Fibroblast of villous mesenchyme (primary cell): ENCODE results near the gene EPN3. TPM values are rescaled to one million over a fixed set of nuclear protein-coding genes. Genes with fewer than 3 reads are reported as not detected.

Source experiments
- DNase-seq: peaks from one replicate; pipeline ENCODE4 v3.0.0-alpha.2; 2010; ENCODE audit warnings: low read depth
- H3K4me3 ChIP-seq: 2 replicates; pipeline ENCODE4 v1.5.1; 2011; ENCODE audit warnings: low read depth, mild to moderate bottlenecking, low read length
- CTCF ChIP-seq: IDR thresholded peaks from 2 replicates; pipeline ENCODE4 v1.5.1; 2012; ENCODE audit warnings: low read depth, mild to moderate bottlenecking, low read length; ENCODE audit not compliant: insufficient read depth
- total RNA-seq: library from RNA; depleted of rRNA; stranded (reverse); fragments of >200 nt; gene quantifications from 2 replicates; pipeline ENCODE4 v1.2.3, GENCODE V29; 2012

The EPN3 gene
- total RNA-seq, 1 donor = under 0.01 TPM

- H3K4me3 ChIP-seq = no peak overlapping the region
- TF ChIP-seq CTCF = no peak
- DNase-seq = no peak
Measured at GRCh38 chr17:50492214-50492613, 40.3 kb upstream of the EPN3 start.

GRCh38 chr17:50493744-50494143 lies 38.8 kb upstream of the EPN3 start:
- no peak overlapping the region for H3K4me3 ChIP-seq
- no peak for TF ChIP-seq CTCF
- DNase-seq = no peak

DNA sequence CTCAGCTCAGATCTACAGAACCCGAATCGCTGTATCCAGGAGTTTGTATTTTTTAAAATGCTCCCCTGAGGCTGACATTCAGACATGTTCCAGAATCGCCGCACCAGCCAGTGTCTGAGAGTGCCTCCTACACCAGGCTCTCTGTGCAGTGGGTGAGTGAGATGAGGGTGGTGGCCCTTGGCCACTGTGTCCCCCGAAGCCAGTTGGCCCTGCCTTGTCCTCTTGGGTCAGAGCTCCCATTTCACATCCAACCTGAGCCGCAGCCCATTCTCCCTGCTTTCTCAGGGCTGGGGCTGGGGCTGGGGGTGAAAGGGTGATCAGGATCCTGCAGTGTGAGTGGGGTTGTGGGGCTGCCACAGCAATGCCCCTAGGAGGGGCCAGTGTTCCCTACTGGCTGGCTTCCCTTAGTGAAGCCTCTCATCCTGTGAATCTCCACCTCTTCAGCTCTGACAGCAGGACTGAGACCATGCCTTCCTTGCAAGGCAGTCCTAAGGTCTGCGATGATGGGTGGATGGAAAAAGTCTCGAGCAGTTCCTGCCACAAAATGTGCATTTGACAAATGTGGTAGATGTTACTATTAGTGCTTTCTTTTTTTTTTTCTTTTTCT lies 37.2 kb upstream of the EPN3 start:
- no peak for TF ChIP-seq CTCF
- no peak for DNase-seq
- H3K4me3 ChIP-seq = no peak overlapping the region

DNA sequence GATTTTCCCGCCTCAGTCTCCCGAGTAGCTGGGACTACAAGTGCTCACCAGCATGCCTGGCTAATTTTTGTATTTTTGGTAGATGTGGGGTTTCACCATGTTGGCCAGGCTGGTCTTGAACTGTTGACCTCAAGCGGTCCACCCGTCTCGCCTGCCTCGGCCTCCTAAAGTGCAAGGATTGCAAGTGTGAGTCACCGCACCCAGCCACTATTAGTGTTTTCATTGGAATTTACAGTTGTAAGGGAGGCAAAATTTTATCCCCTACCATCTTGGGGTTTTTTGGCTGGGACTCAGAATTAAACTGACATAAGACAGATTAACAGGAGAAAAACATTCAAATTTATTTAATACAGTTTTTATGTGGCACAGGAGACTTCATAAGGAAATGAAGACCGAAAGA lies 36.6 kb upstream of the EPN3 start:
- no peak overlapping the region for H3K4me3 ChIP-seq
- DNase-seq = no peak
- TF ChIP-seq CTCF = no peak

- no peak for TF ChIP-seq CTCF
- no peak for DNase-seq
- no peak overlapping the region for H3K4me3 ChIP-seq
Measured at GRCh38 chr17:50498021-50498874, 34.3 kb upstream of the EPN3 start.

- no peak for TF ChIP-seq CTCF
Measured at GRCh38 chr17:50499270-50499669, 33.3 kb upstream of the EPN3 start.

More at GRCh38 chr17:50499270-50499669, 33.3 kb upstream of the EPN3 start:
- DNase-seq = no peak
- no peak overlapping the region for H3K4me3 ChIP-seq
